A673 (cell line): Measurements from ENCODE around the gene CDH4. TPM values are rescaled to one million over a fixed set of nuclear protein-coding genes. Genes with fewer than 3 reads are reported as not detected.

Source experiments
- BruUV-seq: library from RNA; stranded (reverse); fragments of 400-500 nt; replicated peaks from 2 replicates; lab custom pipeline; 2021; lab: Mats Ljungman, UMichigan
- CTCF ChIA-PET: fragments of 300-600 bp; sonication (Branson Sonifier 250); formaldehyde crosslinking; loops from one replicate; lab custom pipeline; 2022; ENCODE audit warnings: antibody characterized with exemption; lab: Charles Lee
- POLR2A ChIA-PET: fragments of 300-600 bp; sonication (Branson Sonifier 250); formaldehyde crosslinking; loops from one replicate; lab custom pipeline; 2022; ENCODE audit warnings: antibody characterized with exemption; ENCODE audit not compliant: low non-redundant PET; lab: Charles Lee
- DNase-seq: peaks from one replicate; pipeline ENCODE4 v3.0.0-alpha.2; 2015; ENCODE audit warnings: low spot score
- H3K27ac ChIP-seq: fragments of 200-600 bp; sonication (generic); 2 replicates; pipeline ENCODE4 v1.5.1; 2016; ENCODE audit warnings: mixed run types, low read depth, mild to moderate bottlenecking, mixed read lengths, antibody characterized with exemption, low read length; ENCODE audit not compliant: poor library complexity, severe bottlenecking
- H3K27me3 ChIP-seq: fragments of 200-600 bp; sonication (generic); replicated peaks from 2 replicates; pipeline ENCODE4 v1.6.1; 2017; ENCODE audit warnings: mixed run types, low read depth, mild to moderate bottlenecking, mixed read lengths, antibody characterized with exemption, low read length; ENCODE audit not compliant: insufficient read depth, poor library complexity
- H3K36me3 ChIP-seq: fragments of 200-600 bp; sonication (generic); 2 replicates; pipeline ENCODE4 v1.6.1; 2016; ENCODE audit warnings: mixed run types, mild to moderate bottlenecking, mixed read lengths, antibody characterized with exemption, low read length; ENCODE audit not compliant: insufficient read depth, poor library complexity, severe bottlenecking
- H3K4me1 ChIP-seq: fragments of 200-600 bp; sonication (generic); 2 replicates; pipeline ENCODE4 v1.6.1; 2017; ENCODE audit warnings: mixed run types, mild to moderate bottlenecking, mixed read lengths, antibody characterized with exemption, low read length; ENCODE audit not compliant: insufficient read depth, poor library complexity, severe bottlenecking
- H3K4me3 ChIP-seq: fragments of 200-600 bp; sonication (generic); 2 replicates; pipeline ENCODE4 v1.5.1; 2016; ENCODE audit warnings: low read depth, mixed run types, mild to moderate bottlenecking, mixed read lengths, low read length; ENCODE audit not compliant: poor library complexity, severe bottlenecking
- H3K9me3 ChIP-seq: fragments of 200-600 bp; sonication (generic); 2 replicates; pipeline ENCODE4 v1.6.1; 2016; ENCODE audit warnings: mixed run types, low read depth, mild to moderate bottlenecking, mixed read lengths, antibody characterized with exemption, low read length; ENCODE audit not compliant: poor library complexity, severe bottlenecking
- CTCF ChIP-seq: fragments of 300-800, 200-600 bp; sonication (generic); conservative IDR thresholded peaks from 2 replicates; pipeline ENCODE4 v1.5.1; 2017; ENCODE audit warnings: low read depth, mild to moderate bottlenecking, antibody characterized with exemption, low read length, moderate library complexity, mixed read lengths
- EZH2 ChIP-seq: fragments of 200-600 bp; sonication (generic); IDR thresholded peaks from 2 replicates; pipeline ENCODE4 v1.6.1; 2017; ENCODE audit warnings: borderline replicate concordance, low read depth, mild to moderate bottlenecking, mixed read lengths, antibody characterized with exemption, low read length; ENCODE audit not compliant: poor library complexity, severe bottlenecking
- intact Hi-C: fragments of 100-400 bp; cut with micrococcal nuclease; formaldehyde crosslinking; loops from one replicate; pipeline ENCODE4 v1.10.0; 2022; ENCODE audit not compliant: unreplicated experiment
- total RNA-seq: library from RNA; stranded (reverse); gene quantifications from 2 replicates; pipeline ENCODE4 v1.2.3, GENCODE V29; 2021

The CDH4 gene
- total RNA-seq, 1 experiment from 2014 or later, result 8.3 TPM

DNA sequence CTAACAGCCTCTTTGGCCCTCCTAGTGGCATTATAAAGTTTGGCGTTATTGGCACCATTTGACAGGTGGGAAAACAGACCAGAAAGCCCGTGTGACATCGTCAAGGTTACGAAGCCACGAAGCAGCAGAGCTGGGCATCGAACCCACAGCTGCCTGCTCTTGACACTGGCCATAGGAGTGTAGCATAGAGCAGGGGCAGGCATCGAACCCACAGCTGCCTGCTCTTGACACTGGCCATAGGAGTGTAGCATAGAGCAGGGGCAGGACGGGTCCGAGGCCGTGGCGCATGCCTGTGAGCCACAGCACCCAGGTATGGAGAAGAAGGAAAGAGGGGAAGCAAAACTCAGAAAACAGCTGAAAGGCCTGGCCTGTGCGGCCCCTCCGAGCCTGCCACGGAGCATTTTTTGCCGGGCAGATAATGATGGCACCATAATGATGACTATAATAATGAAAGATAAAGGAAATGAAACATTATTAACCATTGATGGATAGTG, 33.1 kb downstream of the CDH4 start:
- intact Hi-C loops, result no loop called here
- H3K27ac ChIP-seq, result no peak overlapping the region
- BruUV-seq, result no TSS peak
- no peaks in the 10 kb centered on the region for H3K27me3 ChIP-seq
- no peak overlapping the region for H3K4me3 ChIP-seq
- H3K36me3 ChIP-seq, result no peaks in the 10 kb centered on the region
- no peak for DNase-seq
- TF ChIP-seq EZH2 (no peak), CTCF (no peak)
- ChIA-PET CTCF (no interaction called here), POLR2A (no interaction called here)
- H3K4me1 ChIP-seq, result no peaks in the 10 kb centered on the region
- H3K9me3 ChIP-seq, result no peaks in the 10 kb centered on the region

- POLR2A ChIA-PET, result no interaction called here
Measured at GRCh38 chr20:61285691-61286090, 33.6 kb downstream of the CDH4 start.

GRCh38 chr20:61287583-61288275, 35.7 kb downstream of the CDH4 start:
- no TSS peak for BruUV-seq
- POLR2A ChIA-PET, result no interaction called here
- no peak for DNase-seq
- intact Hi-C loops, result no loop called here
- H3K36me3 ChIP-seq, result no peaks in the 10 kb centered on the region
- H3K27ac ChIP-seq, result no peak overlapping the region
- H3K9me3 ChIP-seq, result no peaks in the 10 kb centered on the region
- CTCF ChIA-PET, result no interaction called here
- no peak for TF ChIP-seq CTCF
- TF ChIP-seq EZH2, result no peak
- H3K27me3 ChIP-seq, result no peaks in the 10 kb centered on the region
- H3K4me3 ChIP-seq, result no peak overlapping the region
- no peaks in the 10 kb centered on the region for H3K4me1 ChIP-seq

More at GRCh38 chr20:61285691-61286090, 33.6 kb downstream of the CDH4 start:
- no TSS peak for BruUV-seq
- no peak for TF ChIP-seq CTCF
- TF ChIP-seq EZH2, result no peak
- Histone ChIP-seq H3K27ac (no peak overlapping the region), H3K4me1 (no peaks in the 10 kb centered on the region), H3K27me3 (no peaks in the 10 kb centered on the region), H3K36me3 (no peaks in the 10 kb centered on the region), H3K4me3 (no peak overlapping the region), H3K9me3 (no peaks in the 10 kb centered on the region)
- intact Hi-C loops, result no loop called here
- DNase-seq, result no peak
- CTCF ChIA-PET, result no interaction called here
